Kidney (tissue), 14 donors: Measurements from ENCODE around the gene POLR3H. TPM values are rescaled to one million over a fixed set of nuclear protein-coding genes. Genes with fewer than 3 reads are reported as not detected.

Experiments used
- DNase-seq, 5 donors: peaks; one replicate each; pipeline ENCODE4 v3.0.0-alpha.2; 2013 to 2020
- FAIRE-seq: peaks from 2 replicates; lab custom pipeline; 2012; peaks lifted over from hg19 to GRCh38; lab: Jason Lieb, UNC
- H3K27ac ChIP-seq, 2 donors: one replicate each; pipeline ENCODE4 v1.7.0; 2013; ENCODE audit warnings: low read depth in 2 of 2, low read length in 2 of 2, inconsistent platforms in 1 of 2
- H3K27me3 ChIP-seq: one replicate; pipeline ENCODE4 v1.7.1; 2013; ENCODE audit warnings: low read length, inconsistent platforms; ENCODE audit not compliant: control insufficient read depth, insufficient read depth
- H3K36me3 ChIP-seq, 3 donors: one replicate each; pipeline versions ENCODE4 v1.7.0 to v1.7.1; 2013; ENCODE audit warnings: low read length in 3 of 3, control low read depth in 1 of 3, inconsistent platforms in 1 of 3; ENCODE audit not compliant: insufficient read depth in 3 of 3, control insufficient read depth in 2 of 3
- H3K4me1 ChIP-seq, 3 donors: one replicate each; pipeline versions ENCODE4 v1.7.0 to v1.7.1; 2013; ENCODE audit warnings: low read length in 3 of 3, inconsistent platforms in 1 of 3, low read depth in 1 of 3; ENCODE audit not compliant: control insufficient read depth in 2 of 3, insufficient read depth in 2 of 3
- H3K4me3 ChIP-seq, 3 donors: one replicate each; pipeline versions ENCODE4 v1.7.0 to v1.8.1; 2013; ENCODE audit warnings: low read length in 3 of 3, control low read depth in 1 of 3, inconsistent platforms in 1 of 3
- H3K9ac ChIP-seq, 3 donors: one replicate each; pipeline versions ENCODE4 v1.7.0 to v1.7.1; 2013; ENCODE audit warnings: low read length in 3 of 3, control low read depth in 1 of 3, inconsistent platforms in 1 of 3
- H3K9me3 ChIP-seq, 3 donors: one replicate each; pipeline versions ENCODE4 v1.7.0 to v1.7.1; 2013; ENCODE audit warnings: low read length in 3 of 3, control low read depth in 1 of 3, inconsistent platforms in 1 of 3; ENCODE audit not compliant: control insufficient read depth in 2 of 3, insufficient read depth in 1 of 3
- CTCF ChIP-seq: IDR thresholded peaks from 3 replicates; pipeline ENCODE4 v1.5.1; 2012; ENCODE audit warnings: mild to moderate bottlenecking, moderate library complexity, borderline replicate concordance; ENCODE audit not compliant: insufficient read depth; ENCODE audit errors: extremely low read depth
- intact Hi-C: fragments of 100-400 bp; cut with DNase I; formaldehyde crosslinking; loops from one replicate; pipeline ENCODE4 v1.11.1; 2022
- polyA plus RNA-seq: library from polyadenylated mRNA; stranded (reverse); fragments of 350-450 nt; fragmentation: Illumina TruSeq; extraction: RNeasy Lipid Tissue Mini Kit (QIAGEN cat#74804); gene quantifications from one replicate; pipeline ENCODE4 v1.2.3, GENCODE V29; 2014; ENCODE audit warnings: low read depth, low replicate concordance; ENCODE audit not compliant: insufficient read depth
- total RNA-seq: library from RNA; stranded (reverse); fragmentation: NEBNext Ultra II Directional; extraction: Animal tissue kit (Norgen Biotek cat#: 25700); gene quantifications from one replicate; pipeline ENCODE4 v1.2.1, GENCODE V29; 2021
- donor health status: control.
- donor health status: control.
- donor health status: control.
- donor health status: control.
- donor health status: control.
- donor health status: DM: yes; HTN: yes; CAD: no.
- donor health status: Normal renal cell carcinoma (clear cell type).

The POLR3H gene
- total and polyA plus RNA-seq, 2 donors from 2014 or later, result 37.4 to 39.4 TPM

GRCh38 chr22:41564563-41564962 is 20.3 kb upstream of the POLR3H start:
- H3K9me3 ChIP-seq, result no peaks in the 10 kb centered on the region
- TF ChIP-seq CTCF, result no peak
- H3K36me3 ChIP-seq, result no peaks in the 10 kb centered on the region
- H3K9ac ChIP-seq, result no peak overlapping the region
- FAIRE-seq, result no peak
- no peak overlapping the region for H3K27ac ChIP-seq
- H3K4me3 ChIP-seq, result no peak overlapping the region
- DNase-seq, result no peak
- H3K4me1 ChIP-seq, result peaks cover 0 to 21% (median 10%) of the 10 kb centered on the region in 3 donors
- no peaks in the 10 kb centered on the region for H3K27me3 ChIP-seq
- intact Hi-C loops, result no loop called here

GRCh38 chr22:41563051-41563711 is 18.9 kb upstream of the POLR3H start:
- no peaks in the 10 kb centered on the region for H3K27me3 ChIP-seq
- peak overlapping the region in 1 of 3 donors; percentile 56 for H3K9ac ChIP-seq
- DNase-seq (no peak), FAIRE-seq (no peak)
- no peaks in the 10 kb centered on the region for H3K9me3 ChIP-seq
- peak overlapping the region; percentile 51 to 92 for H3K27ac ChIP-seq
- H3K4me3 ChIP-seq, result peak overlapping the region in 2 of 3 donors; percentile 23 to 88
- intact Hi-C loops, result no loop called here
- no peak for TF ChIP-seq CTCF
- peaks cover 0 to 14% (median 10%) of the 10 kb centered on the region in 3 donors for H3K4me1 ChIP-seq
- no peaks in the 10 kb centered on the region for H3K36me3 ChIP-seq

- intact Hi-C loops, result no loop called here
- no peak for DNase-seq
- no peaks in the 10 kb centered on the region for H3K9me3 ChIP-seq
- H3K9ac ChIP-seq, result peak overlapping the region in 2 of 3 donors; percentile 2 to 56
- peak overlapping the region; percentile 51 to 92 for H3K27ac ChIP-seq
- no peaks in the 10 kb centered on the region for H3K36me3 ChIP-seq
- peaks cover 0 to 19% (median 13%) of the 10 kb centered on the region in 3 donors for H3K4me1 ChIP-seq
- TF ChIP-seq CTCF, result no peak
- no peak for FAIRE-seq
- no peaks in the 10 kb centered on the region for H3K27me3 ChIP-seq
- peak overlapping the region in 2 of 3 donors; percentile 62 to 88 for H3K4me3 ChIP-seq
Observed at GRCh38 chr22:41562461-41562860, 18.2 kb upstream of the POLR3H start.
